C4-2B (cell line): ENCODE measurements around the gene AKAP8L.

Experiments
- H3K27ac ChIP-seq: fragments of 450-650 bp; 2 replicates; pipeline ENCODE4 v1.5.1; 2017
- CTCF ChIP-seq: fragments of 450-650 bp; conservative IDR thresholded peaks from 2 replicates; pipeline ENCODE4 v1.5.1; 2017; ENCODE audit warnings: mild to moderate bottlenecking
- ZFX ChIP-seq: fragments of 450-650 bp; IDR thresholded peaks from 2 replicates; pipeline ENCODE4 v1.6.1; 2017

AKAP8L gene

GRCh38 chr19:15452111-15453047 lies 33.6 kb upstream of the AKAP8L start:
- H3K27ac ChIP-seq = no peak overlapping the region
- TF ChIP-seq CTCF = no peak
- no peak for TF ChIP-seq ZFX

GRCh38 chr19:15450528-15450890 lies 31.7 kb upstream of the AKAP8L start:
- no peak overlapping the region for H3K27ac ChIP-seq

GRCh38 chr19:15449620-15450527 lies 31.1 kb upstream of the AKAP8L start, which contains the start of gene WIZ:
WIZ (minus strand) TSS chr19:15449956; CDS start chr19:15448307, 1,649 bp downstream.
- H3K27ac ChIP-seq = peak within 1 kb of the TSS; percentile 10; the same call in 1 of the 2 replicates
- 0 out of 2 replicates have a peak, but pooled peaks have one; percentile 18 for TF ChIP-seq ZFX
- TF ChIP-seq CTCF = no peak

More at GRCh38 chr19:15450528-15450890, 31.7 kb upstream of the AKAP8L start:
- TF ChIP-seq CTCF (no peak), ZFX (no peak)

GRCh38 chr19:15448778-15449619 lies 30.2 kb upstream of the AKAP8L start:
- H3K27ac ChIP-seq = peak overlapping the region; percentile 10; the same call in 1 of the 2 replicates
- TF ChIP-seq ZFX = no peak
- TF ChIP-seq CTCF = no peak

- TF ChIP-seq CTCF = no peak
- no peak for TF ChIP-seq ZFX
- H3K27ac ChIP-seq = no peak overlapping the region
These were observed 29.4 kb upstream of the AKAP8L start for GRCh38 chr19:15448044-15448777.

GRCh38 chr19:15447057-15447456 lies 28.3 kb upstream of the AKAP8L start:
- no peak overlapping the region for H3K27ac ChIP-seq
- TF ChIP-seq ZFX = no peak
- TF ChIP-seq CTCF = no peak
